ENCODE measurements around the gene OXCT1. TPM values are rescaled to one million over a fixed set of nuclear protein-coding genes. Genes with fewer than 3 reads are reported as not detected.

OXCT1 gene
- total and polyA plus RNA-seq, 5 donors, result 54.7 to 108 (median 82.8) TPM

GRCh38 chr5:41891066-41891707 is 21.0 kb upstream of the OXCT1 start:
- H3K9me3 ChIP-seq (ENCODE audit: control insufficient read depth, low read length), result no peaks in the 10 kb centered on the region
- H3K4me3 ChIP-seq (ENCODE audit: low read length), result no peak overlapping the region
- no peaks in the 10 kb centered on the region for H3K27me3 ChIP-seq (ENCODE audit: control insufficient read depth, insufficient read depth)
- intact Hi-C loops (cut with DNase I), result no loop called here
- DNase-seq (no peak), ATAC-seq (no peak)
- 57% methylated on average over 2 of the region's 2 CpGs for WGBS
- H3K27ac ChIP-seq (ENCODE audit: low read length), result no peak overlapping the region
- H3K4me1 ChIP-seq (ENCODE audit: control insufficient read depth, insufficient read depth, low read length), result no peaks in the 10 kb centered on the region

GRCh38 chr5:41885286-41885685 is 15.1 kb upstream of the OXCT1 start:
- no peak overlapping the region for H3K4me3 ChIP-seq (ENCODE audit: low read length)
- no peak overlapping the region for H3K27ac ChIP-seq (ENCODE audit: low read length)
- no peaks in the 10 kb centered on the region for H3K4me1 ChIP-seq (ENCODE audit: control insufficient read depth, insufficient read depth, low read length)
- no peaks in the 10 kb centered on the region for H3K9me3 ChIP-seq (ENCODE audit: control insufficient read depth, low read length)
- ATAC-seq (no peak), DNase-seq (no peak)
- intact Hi-C loops (cut with DNase I), result no loop called here
- no peaks in the 10 kb centered on the region for H3K27me3 ChIP-seq (ENCODE audit: control insufficient read depth, insufficient read depth)

- Histone ChIP-seq H3K27ac (ENCODE audit: low read length) (no peak overlapping the region), H3K4me3 (ENCODE audit: low read length) (no peak overlapping the region), H3K27me3 (ENCODE audit: control insufficient read depth, insufficient read depth) (no peaks in the 10 kb centered on the region), H3K9me3 (ENCODE audit: control insufficient read depth, low read length) (no peaks in the 10 kb centered on the region), H3K4me1 (ENCODE audit: control insufficient read depth, insufficient read depth, low read length) (no peaks in the 10 kb centered on the region)
- DNase-seq (no peak), ATAC-seq (no peak)
- intact Hi-C loops (cut with DNase I), result no loop called here
- 87% methylated on average over 2 of the region's 2 CpGs for whole genome bisulfite sequencing
Measured at GRCh38 chr5:41883936-41884335, 13.7 kb upstream of the OXCT1 start.

- WGBS, result 63% methylated on average over 3 of the region's 3 CpGs
- ATAC-seq (no peak), DNase-seq (peak in 1 of 3 donors; percentile 10)
- Histone ChIP-seq H3K9me3 (ENCODE audit: control insufficient read depth, low read length) (no peaks in the 10 kb centered on the region), H3K27me3 (ENCODE audit: control insufficient read depth, insufficient read depth) (no peaks in the 10 kb centered on the region), H3K4me3 (ENCODE audit: low read length) (no peak overlapping the region), H3K27ac (ENCODE audit: low read length) (no peak overlapping the region), H3K4me1 (ENCODE audit: control insufficient read depth, insufficient read depth, low read length) (no peaks in the 10 kb centered on the region)
- intact Hi-C loops (cut with DNase I), result no loop called here
Measured at GRCh38 chr5:41883243-41883642, 13.0 kb upstream of the OXCT1 start.

GRCh38 chr5:41882765-41883164 is 12.5 kb upstream of the OXCT1 start:
- ATAC-seq (no peak), DNase-seq (no peak)
- intact Hi-C loops (cut with DNase I), result no loop called here
- H3K27ac ChIP-seq (ENCODE audit: low read length), result no peak overlapping the region
- WGBS, result 77% methylated on average over 5 of the region's 5 CpGs
- no peaks in the 10 kb centered on the region for H3K27me3 ChIP-seq (ENCODE audit: control insufficient read depth, insufficient read depth)
- no peaks in the 10 kb centered on the region for H3K4me1 ChIP-seq (ENCODE audit: control insufficient read depth, insufficient read depth, low read length)
- no peaks in the 10 kb centered on the region for H3K9me3 ChIP-seq (ENCODE audit: control insufficient read depth, low read length)
- H3K4me3 ChIP-seq (ENCODE audit: low read length), result no peak overlapping the region

- DNase-seq (no peak), ATAC-seq (no peak)
- no peak overlapping the region for H3K4me3 ChIP-seq (ENCODE audit: low read length)
- no peak overlapping the region for H3K27ac ChIP-seq (ENCODE audit: low read length)
- no peaks in the 10 kb centered on the region for H3K27me3 ChIP-seq (ENCODE audit: control insufficient read depth, insufficient read depth)
- intact Hi-C loops (cut with DNase I), result no loop called here
- H3K9me3 ChIP-seq (ENCODE audit: control insufficient read depth, low read length), result no peaks in the 10 kb centered on the region
- no peaks in the 10 kb centered on the region for H3K4me1 ChIP-seq (ENCODE audit: control insufficient read depth, insufficient read depth, low read length)
- WGBS, result 79% methylated on average over 3 of the region's 3 CpGs
Measured at GRCh38 chr5:41878643-41879478, 8.6 kb upstream of the OXCT1 start.

- Histone ChIP-seq H3K4me3 (ENCODE audit: low read length) (no peak overlapping the region), H3K4me1 (ENCODE audit: control insufficient read depth, insufficient read depth, low read length) (no peaks in the 10 kb centered on the region), H3K9me3 (ENCODE audit: control insufficient read depth, low read length) (no peaks in the 10 kb centered on the region), H3K27ac (ENCODE audit: low read length) (no peak overlapping the region), H3K27me3 (ENCODE audit: control insufficient read depth, insufficient read depth) (no peaks in the 10 kb centered on the region)
- intact Hi-C loops (cut with DNase I), result no loop called here
- WGBS, result 73% methylated on average over 2 of the region's 2 CpGs
- ATAC-seq, result no peak
- DNase-seq, result no peak
Measured at GRCh38 chr5:41878173-41878572, 7.9 kb upstream of the OXCT1 start.

- Histone ChIP-seq H3K9me3 (ENCODE audit: control insufficient read depth, low read length) (no peaks in the 10 kb centered on the region), H3K27me3 (ENCODE audit: control insufficient read depth, insufficient read depth) (no peaks in the 10 kb centered on the region), H3K4me3 (ENCODE audit: low read length) (no peak overlapping the region), H3K27ac (ENCODE audit: low read length) (no peak overlapping the region), H3K4me1 (ENCODE audit: control insufficient read depth, insufficient read depth, low read length) (no peaks in the 10 kb centered on the region)
- intact Hi-C loops (cut with DNase I), result no loop called here
- DNase-seq (no peak), ATAC-seq (no peak)
- WGBS, result 88% methylated on average over 1 of the region's 1 CpG
Measured at GRCh38 chr5:41877408-41877807, 7.2 kb upstream of the OXCT1 start.

- Histone ChIP-seq H3K27ac (ENCODE audit: low read length) (no peak overlapping the region), H3K4me1 (ENCODE audit: control insufficient read depth, insufficient read depth, low read length) (no peaks in the 10 kb centered on the region), H3K27me3 (ENCODE audit: control insufficient read depth, insufficient read depth) (no peaks in the 10 kb centered on the region), H3K9me3 (ENCODE audit: control insufficient read depth, low read length) (no peaks in the 10 kb centered on the region), H3K4me3 (ENCODE audit: low read length) (no peak overlapping the region)
- DNase-seq, result no peak
- WGBS, result 69% methylated on average over 2 of the region's 2 CpGs
- ATAC-seq, result no peak
- intact Hi-C loops (cut with DNase I), result no loop called here
Measured at GRCh38 chr5:41876678-41877077, 6.5 kb upstream of the OXCT1 start.

- H3K9me3 ChIP-seq (ENCODE audit: control insufficient read depth, low read length), result no peaks in the 10 kb centered on the region
- H3K4me3 ChIP-seq (ENCODE audit: low read length), result no peak overlapping the region
- DNase-seq (no peak), ATAC-seq (no peak)
- intact Hi-C loops (cut with DNase I), result no loop called here
- no peaks in the 10 kb centered on the region for H3K27me3 ChIP-seq (ENCODE audit: control insufficient read depth, insufficient read depth)
- H3K4me1 ChIP-seq (ENCODE audit: control insufficient read depth, insufficient read depth, low read length), result no peaks in the 10 kb centered on the region
- no peak overlapping the region for H3K27ac ChIP-seq (ENCODE audit: low read length)
Measured at GRCh38 chr5:41875121-41875520, 4.9 kb upstream of the OXCT1 start.

GRCh38 chr5:41874512-41875060 is 4.4 kb upstream of the OXCT1 start:
- ATAC-seq (no peak), DNase-seq (no peak)
- no peak overlapping the region for H3K27ac ChIP-seq (ENCODE audit: low read length)
- H3K4me1 ChIP-seq (ENCODE audit: control insufficient read depth, insufficient read depth, low read length), result no peaks in the 10 kb centered on the region
- intact Hi-C loops (cut with DNase I), result no loop called here
- H3K4me3 ChIP-seq (ENCODE audit: low read length), result no peak overlapping the region
- no peaks in the 10 kb centered on the region for H3K27me3 ChIP-seq (ENCODE audit: control insufficient read depth, insufficient read depth)
- H3K9me3 ChIP-seq (ENCODE audit: control insufficient read depth, low read length), result no peaks in the 10 kb centered on the region

All from right cardiac atrium (tissue), 5 donors.